ENCODE measurements around the gene RTRAF. TPM values are rescaled to one million over a fixed set of nuclear protein-coding genes. Genes with fewer than 3 reads are reported as not detected.
A peak's percentile ranks its signal among the peaks of the same experiment; 100 is the strongest.

RTRAF gene
- total and polyA plus RNA-seq, 4 donors: 97.7 to 205 (median 168) TPM

- Histone ChIP-seq H3K27ac (ENCODE audit: low read depth, low read length) (no peak overlapping the region), H3K4me1 (ENCODE audit: control insufficient read depth, insufficient read depth, low read length) (peaks cover 4% of the 10 kb centered on the region), H3K9me3 (ENCODE audit: control insufficient read depth, insufficient read depth, low read length) (no peaks in the 10 kb centered on the region), H3K4me3 (ENCODE audit: low read depth, low read length) (no peak overlapping the region), H3K27me3 (ENCODE audit: control insufficient read depth, insufficient read depth, low read length) (no peaks in the 10 kb centered on the region), H3K36me3 (ENCODE audit: control insufficient read depth, insufficient read depth, low read length) (peaks cover 15% of the 10 kb centered on the region)
- no CpG with 5 or more reads among the region's 2 CpGs for WGBS (ENCODE audit: insufficient coverage)
- DNase-seq (ENCODE audit: low read depth in 4 of 6, low spot score in 6 of 6): no peak
Observed at GRCh38 chr14:52005625-52006024, 16.3 kb downstream of the RTRAF start.

- no peaks in the 10 kb centered on the region for H3K27me3 ChIP-seq (ENCODE audit: control insufficient read depth, insufficient read depth, low read length)
- no peak overlapping the region for H3K27ac ChIP-seq (ENCODE audit: low read depth, low read length)
- H3K4me1 ChIP-seq (ENCODE audit: control insufficient read depth, insufficient read depth, low read length): peaks cover 4% of the 10 kb centered on the region
- DNase-seq (ENCODE audit: low read depth in 4 of 6, low spot score in 6 of 6): no peak
- peaks cover 20% of the 10 kb centered on the region for H3K36me3 ChIP-seq (ENCODE audit: control insufficient read depth, insufficient read depth, low read length)
- H3K9me3 ChIP-seq (ENCODE audit: control insufficient read depth, insufficient read depth, low read length): no peaks in the 10 kb centered on the region
- 80% methylated on average over 1 of the region's 3 CpGs for WGBS (ENCODE audit: insufficient coverage)
- no peak overlapping the region for H3K4me3 ChIP-seq (ENCODE audit: low read depth, low read length)
Observed at GRCh38 chr14:52006361-52006760, 17.0 kb downstream of the RTRAF start.

DNA sequence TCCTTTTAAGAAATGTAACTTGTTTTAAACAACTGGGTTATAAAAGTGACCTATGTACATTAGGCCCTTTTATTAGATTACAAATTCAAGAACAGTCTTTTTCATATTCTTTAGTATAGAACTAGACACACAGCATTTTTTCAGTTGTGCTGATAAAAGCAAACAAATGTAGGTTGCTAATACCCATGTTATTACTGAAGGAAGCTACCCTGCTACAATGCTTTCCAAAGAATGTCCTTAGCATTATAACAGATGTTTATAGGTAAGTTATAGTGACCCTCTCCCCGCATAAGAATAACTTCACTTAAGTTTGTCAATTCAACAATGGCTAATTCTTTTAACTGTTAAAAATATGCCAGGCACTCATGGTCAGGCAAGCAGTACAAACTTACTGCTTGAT is 17.9 kb downstream of the RTRAF start:
- Histone ChIP-seq H3K4me3 (ENCODE audit: low read depth, low read length) (no peak overlapping the region), H3K27me3 (ENCODE audit: control insufficient read depth, insufficient read depth, low read length) (no peaks in the 10 kb centered on the region), H3K36me3 (ENCODE audit: control insufficient read depth, insufficient read depth, low read length) (peaks cover 19% of the 10 kb centered on the region), H3K4me1 (ENCODE audit: control insufficient read depth, insufficient read depth, low read length) (peaks cover 5% of the 10 kb centered on the region), H3K27ac (ENCODE audit: low read depth, low read length) (no peak overlapping the region), H3K9me3 (ENCODE audit: control insufficient read depth, insufficient read depth, low read length) (no peaks in the 10 kb centered on the region)
- WGBS (ENCODE audit: insufficient coverage): no CpG with 5 or more reads among the region's 1 CpG
- DNase-seq (ENCODE audit: low read depth in 4 of 6, low spot score in 6 of 6): no peak

GRCh38 chr14:52007637-52008036 is 18.3 kb downstream of the RTRAF start:
- H3K27me3 ChIP-seq (ENCODE audit: control insufficient read depth, insufficient read depth, low read length): no peaks in the 10 kb centered on the region
- H3K27ac ChIP-seq (ENCODE audit: low read depth, low read length): no peak overlapping the region
- H3K4me1 ChIP-seq (ENCODE audit: control insufficient read depth, insufficient read depth, low read length): peaks cover 4% of the 10 kb centered on the region
- H3K9me3 ChIP-seq (ENCODE audit: control insufficient read depth, insufficient read depth, low read length): no peaks in the 10 kb centered on the region
- H3K4me3 ChIP-seq (ENCODE audit: low read depth, low read length): no peak overlapping the region
- WGBS (ENCODE audit: insufficient coverage): 100% methylated on average over 1 of the region's 1 CpG
- DNase-seq (ENCODE audit: low read depth in 4 of 6, low spot score in 6 of 6): no peak
- H3K36me3 ChIP-seq (ENCODE audit: control insufficient read depth, insufficient read depth, low read length): peaks cover 17% of the 10 kb centered on the region

GRCh38 chr14:52008136-52008535 is 18.8 kb downstream of the RTRAF start:
- 87% methylated on average over 4 of the region's 4 CpGs for WGBS (ENCODE audit: insufficient coverage)
- Histone ChIP-seq H3K36me3 (ENCODE audit: control insufficient read depth, insufficient read depth, low read length) (peaks cover 17% of the 10 kb centered on the region), H3K27ac (ENCODE audit: low read depth, low read length) (no peak overlapping the region), H3K4me3 (ENCODE audit: low read depth, low read length) (no peak overlapping the region), H3K4me1 (ENCODE audit: control insufficient read depth, insufficient read depth, low read length) (peaks cover 4% of the 10 kb centered on the region), H3K27me3 (ENCODE audit: control insufficient read depth, insufficient read depth, low read length) (no peaks in the 10 kb centered on the region), H3K9me3 (ENCODE audit: control insufficient read depth, insufficient read depth, low read length) (no peaks in the 10 kb centered on the region)
- DNase-seq (ENCODE audit: low read depth in 4 of 6, low spot score in 6 of 6): no peak

GRCh38 chr14:52010173-52010693 is 20.9 kb downstream of the RTRAF start:
- peaks cover 27% of the 10 kb centered on the region for H3K36me3 ChIP-seq (ENCODE audit: control insufficient read depth, insufficient read depth, low read length)
- no peaks in the 10 kb centered on the region for H3K9me3 ChIP-seq (ENCODE audit: control insufficient read depth, insufficient read depth, low read length)
- H3K4me3 ChIP-seq (ENCODE audit: low read depth, low read length): no peak overlapping the region
- DNase-seq (ENCODE audit: low read depth in 4 of 6, low spot score in 6 of 6): no peak
- H3K27me3 ChIP-seq (ENCODE audit: control insufficient read depth, insufficient read depth, low read length): no peaks in the 10 kb centered on the region
- WGBS (ENCODE audit: insufficient coverage): 100% methylated on average over 2 of the region's 3 CpGs
- H3K27ac ChIP-seq (ENCODE audit: low read depth, low read length): no peak overlapping the region
- H3K4me1 ChIP-seq (ENCODE audit: control insufficient read depth, insufficient read depth, low read length): peaks cover 16% of the 10 kb centered on the region

- no peak overlapping the region for H3K4me3 ChIP-seq (ENCODE audit: low read depth, low read length)
Observed at GRCh38 chr14:52011523-52011922, 22.2 kb downstream of the RTRAF start.

GRCh38 chr14:52012635-52013034 is 23.3 kb downstream of the RTRAF start:
- peak in 1 of 6 donors; percentile 57 for DNase-seq (ENCODE audit: low read depth in 4 of 6, low spot score in 6 of 6)
- peaks cover 24% of the 10 kb centered on the region for H3K36me3 ChIP-seq (ENCODE audit: control insufficient read depth, insufficient read depth, low read length)
- WGBS (ENCODE audit: insufficient coverage): 80% methylated on average over 2 of the region's 4 CpGs
- no peaks in the 10 kb centered on the region for H3K27me3 ChIP-seq (ENCODE audit: control insufficient read depth, insufficient read depth, low read length)
- H3K4me3 ChIP-seq (ENCODE audit: low read depth, low read length): no peak overlapping the region
- peak overlapping the region; percentile 3 for H3K27ac ChIP-seq (ENCODE audit: low read depth, low read length)
- H3K4me1 ChIP-seq (ENCODE audit: control insufficient read depth, insufficient read depth, low read length): peaks cover 22% of the 10 kb centered on the region
- no peaks in the 10 kb centered on the region for H3K9me3 ChIP-seq (ENCODE audit: control insufficient read depth, insufficient read depth, low read length)

More at GRCh38 chr14:52011523-52011922, 22.2 kb downstream of the RTRAF start:
- WGBS (ENCODE audit: insufficient coverage): 80% methylated on average over 3 of the region's 9 CpGs
- no peak overlapping the region for H3K27ac ChIP-seq (ENCODE audit: low read depth, low read length)
- peaks cover 22% of the 10 kb centered on the region for H3K4me1 ChIP-seq (ENCODE audit: control insufficient read depth, insufficient read depth, low read length)
- no peaks in the 10 kb centered on the region for H3K27me3 ChIP-seq (ENCODE audit: control insufficient read depth, insufficient read depth, low read length)
- peaks cover 24% of the 10 kb centered on the region for H3K36me3 ChIP-seq (ENCODE audit: control insufficient read depth, insufficient read depth, low read length)
- no peak for DNase-seq (ENCODE audit: low read depth in 4 of 6, low spot score in 6 of 6)
- H3K9me3 ChIP-seq (ENCODE audit: control insufficient read depth, insufficient read depth, low read length): no peaks in the 10 kb centered on the region

GRCh38 chr14:52013984-52014600 is 24.7 kb downstream of the RTRAF start:
- H3K4me1 ChIP-seq (ENCODE audit: control insufficient read depth, insufficient read depth, low read length): peaks cover 25% of the 10 kb centered on the region
- peak overlapping the region; percentile 66 for H3K27ac ChIP-seq (ENCODE audit: low read depth, low read length)
- 87% methylated on average over 3 of the region's 11 CpGs for WGBS (ENCODE audit: insufficient coverage)
- no peaks in the 10 kb centered on the region for H3K27me3 ChIP-seq (ENCODE audit: control insufficient read depth, insufficient read depth, low read length)
- DNase-seq (ENCODE audit: low read depth in 4 of 6, low spot score in 6 of 6): no peak
- no peak overlapping the region for H3K4me3 ChIP-seq (ENCODE audit: low read depth, low read length)
- H3K36me3 ChIP-seq (ENCODE audit: control insufficient read depth, insufficient read depth, low read length): peaks cover 21% of the 10 kb centered on the region
- no peaks in the 10 kb centered on the region for H3K9me3 ChIP-seq (ENCODE audit: control insufficient read depth, insufficient read depth, low read length)

- Histone ChIP-seq H3K9me3 (ENCODE audit: control insufficient read depth, insufficient read depth, low read length) (no peaks in the 10 kb centered on the region), H3K27me3 (ENCODE audit: control insufficient read depth, insufficient read depth, low read length) (no peaks in the 10 kb centered on the region), H3K4me1 (ENCODE audit: control insufficient read depth, insufficient read depth, low read length) (peaks cover 29% of the 10 kb centered on the region), H3K4me3 (ENCODE audit: low read depth, low read length) (no peak overlapping the region), H3K36me3 (ENCODE audit: control insufficient read depth, insufficient read depth, low read length) (peaks cover 21% of the 10 kb centered on the region), H3K27ac (ENCODE audit: low read depth, low read length) (peak overlapping the region; percentile 66)
- peak in 2 of 6 donors; percentile 43 to 55 for DNase-seq (ENCODE audit: low read depth in 4 of 6, low spot score in 6 of 6)
- WGBS (ENCODE audit: insufficient coverage): 79% methylated on average over 13 of the region's 15 CpGs
Observed at GRCh38 chr14:52014601-52015267, 25.4 kb downstream of the RTRAF start.
